Measurements from ENCODE around the gene KLHL11.
"Not testable (repeated sequence)": the region's sequence is repeated elsewhere in the genome, so short reads cannot be mapped to it uniquely, and the experiment has no call there.

The KLHL11 gene

GRCh38 chr17:41885733-41886132 is 20.5 kb upstream of the KLHL11 start:
- no peak for DNase-seq (ENCODE audit: low spot score)

- no peak for DNase-seq (ENCODE audit: low spot score)
Measured at GRCh38 chr17:41882756-41883155, 17.5 kb upstream of the KLHL11 start.

- no peak for DNase-seq (ENCODE audit: low spot score)
Measured at GRCh38 chr17:41880130-41880529, 14.9 kb upstream of the KLHL11 start.

- not testable (repeated sequence) for DNase-seq (ENCODE audit: low spot score)
Measured at GRCh38 chr17:41874293-41874670, 9.1 kb upstream of the KLHL11 start.

- no peak for DNase-seq (ENCODE audit: low spot score)
Measured at GRCh38 chr17:41873559-41874292, 8.5 kb upstream of the KLHL11 start.

GRCh38 chr17:41871789-41872188 is 6.6 kb upstream of the KLHL11 start:
- DNase-seq (ENCODE audit: low spot score), result no peak

GRCh38 chr17:41870627-41871026 is 5.4 kb upstream of the KLHL11 start:
- DNase-seq (ENCODE audit: low spot score), result no peak

- no peak for DNase-seq (ENCODE audit: low spot score)
Measured at GRCh38 chr17:41870097-41870496, 4.9 kb upstream of the KLHL11 start.

GRCh38 chr17:41869426-41869825 is 4.2 kb upstream of the KLHL11 start:
- no peak for DNase-seq (ENCODE audit: low spot score)

- DNase-seq (ENCODE audit: low spot score), result no peak
Measured at GRCh38 chr17:41868568-41868967, 3.3 kb upstream of the KLHL11 start.

- no peak for DNase-seq (ENCODE audit: low spot score)
Measured at GRCh38 chr17:41865596-41865893, 322 bp upstream of the KLHL11 start.

GRCh38 chr17:41864498-41864835 is 756 bp downstream of the KLHL11 start:
- no peak for DNase-seq (ENCODE audit: low spot score)

- DNase-seq (ENCODE audit: low spot score), result no peak
Measured at GRCh38 chr17:41863074-41863848, 2.0 kb downstream of the KLHL11 start.

GRCh38 chr17:41860254-41860931 is 4.8 kb downstream of the KLHL11 start:
- DNase-seq (ENCODE audit: low spot score), result no peak

GRCh38 chr17:41851382-41851781 is 13.8 kb downstream of the KLHL11 start:
- DNase-seq (ENCODE audit: low spot score), result not testable (repeated sequence)

- DNase-seq (ENCODE audit: low spot score), result no peak
Measured at GRCh38 chr17:41849251-41849990, 15.8 kb downstream of the KLHL11 start.

- DNase-seq (ENCODE audit: low spot score), result no peak
Measured at GRCh38 chr17:41848788-41849187, 16.4 kb downstream of the KLHL11 start.

- no peak for DNase-seq (ENCODE audit: low spot score)
Measured at GRCh38 chr17:41844971-41845370, 20.3 kb downstream of the KLHL11 start.

GRCh38 chr17:41840781-41841180 is 24.4 kb downstream of the KLHL11 start:
- DNase-seq (ENCODE audit: low spot score), result not testable (repeated sequence)

GRCh38 chr17:41839448-41839847 is 25.8 kb downstream of the KLHL11 start:
- DNase-seq (ENCODE audit: low spot score), result not testable (repeated sequence)

GRCh38 chr17:41837761-41838538 is 27.3 kb downstream of the KLHL11 start, which contains the start of gene KLHL10:
KLHL10 (plus strand) TSS chr17:41837825; CDS start chr17:41837933, 108 bp downstream.
- no peak for DNase-seq (ENCODE audit: low spot score)
